Neural cell (in vitro differentiated cells): ENCODE results near the gene OGT. TPM values are rescaled to one million over a fixed set of nuclear protein-coding genes. Genes with fewer than 3 reads are reported as not detected.

ENCODE experiments used
- H2AFZ ChIP-seq: fragments of 200-600, 300-800 bp; sonication (generic), shearing (Covaris generic); 2 replicates; pipeline ENCODE4 v1.6.0; 2014; ENCODE audit warnings: low read depth, mild to moderate bottlenecking, antibody characterized with exemption, low read length, moderate library complexity
- H3F3A ChIP-seq: fragments of 200-600 bp; shearing (Covaris generic); 2 replicates; pipeline ENCODE4 v1.6.1; 2016; ENCODE audit warnings: mild to moderate bottlenecking, moderate library complexity, mixed read lengths, antibody characterized with exemption, low read length; ENCODE audit not compliant: insufficient read depth, poor library complexity, severe bottlenecking
- H3K27ac ChIP-seq: fragments of 200-600, 300-800 bp; sonication (generic), shearing (Covaris generic); 2 replicates; pipeline ENCODE4 v1.5.1; 2014; ENCODE audit warnings: mild to moderate bottlenecking, low read length, moderate library complexity
- H3K27me3 ChIP-seq: fragments of 300-800, 200-600 bp; sonication (generic), shearing (Covaris generic); 2 replicates; pipeline ENCODE4 v1.6.0; 2014; ENCODE audit warnings: mild to moderate bottlenecking, low read depth, low read length, moderate library complexity; ENCODE audit not compliant: insufficient read depth
- H3K36me3 ChIP-seq: fragments of 300-800, 200-600 bp; sonication (generic), shearing (Covaris generic); 2 replicates; pipeline ENCODE4 v1.5.1; 2014; ENCODE audit warnings: mild to moderate bottlenecking, antibody characterized with exemption, low read length, moderate library complexity; ENCODE audit not compliant: insufficient read depth
- H3K4me2 ChIP-seq: fragments of 300-800, 200-600 bp; sonication (generic), shearing (Covaris generic); 2 replicates; pipeline ENCODE4 v1.6.0; 2014; ENCODE audit warnings: mild to moderate bottlenecking, low read length
- H3K4me3 ChIP-seq: fragments of 300-800, 200-600 bp; sonication (generic), shearing (Covaris generic); 2 replicates; pipeline ENCODE4 v1.5.1; 2014; ENCODE audit warnings: mild to moderate bottlenecking, low read length, moderate library complexity
- H3K79me2 ChIP-seq: fragments of 200-600 bp; shearing (Covaris generic); replicated peaks from 2 replicates; pipeline ENCODE4 v1.6.0; 2014; ENCODE audit warnings: mild to moderate bottlenecking, low read length, moderate library complexity; ENCODE audit not compliant: insufficient read depth
- H3K9ac ChIP-seq: fragments of 300-800, 200-600 bp; sonication (generic), shearing (Covaris generic); 2 replicates; pipeline ENCODE4 v1.6.1; 2016; ENCODE audit warnings: mild to moderate bottlenecking, low read length, mixed read lengths
- H3K9me2 ChIP-seq: fragments of 200-600 bp; shearing (Covaris generic); 2 replicates; pipeline ENCODE4 v1.6.1; 2016; ENCODE audit warnings: mild to moderate bottlenecking, low read length, mixed read lengths; ENCODE audit not compliant: insufficient read depth
- H3K9me3 ChIP-seq: fragments of 200-600, 300-800 bp; sonication (generic), shearing (Covaris generic); 2 replicates; pipeline ENCODE4 v1.6.1; 2016; ENCODE audit warnings: mild to moderate bottlenecking, mixed run types, low read length, moderate library complexity, mixed read lengths
- H4K20me1 ChIP-seq: fragments of 200-600 bp; shearing (Covaris generic); 2 replicates; pipeline ENCODE4 v1.6.1; 2016; ENCODE audit warnings: mild to moderate bottlenecking, mixed run types; ENCODE audit not compliant: insufficient read depth
- CTCF ChIP-seq: fragments of 450-650 bp; IDR thresholded peaks from 2 replicates; pipeline ENCODE4 v1.5.1; 2014; ENCODE audit warnings: antibody characterized with exemption, mild to moderate bottlenecking, moderate library complexity; ENCODE audit not compliant: poor library complexity, severe bottlenecking
- EP300 ChIP-seq: fragments of 450-650 bp; conservative IDR thresholded peaks from 2 replicates; pipeline ENCODE4 v1.6.1; 2014; ENCODE audit warnings: antibody characterized with exemption, mild to moderate bottlenecking, moderate library complexity; ENCODE audit not compliant: poor library complexity, severe bottlenecking
- EZH2 ChIP-seq: fragments of 200-600, 300-800 bp; shearing (Covaris generic), sonication (generic); IDR thresholded peaks from 2 replicates; pipeline ENCODE4 v1.6.1; 2014; ENCODE audit warnings: antibody characterized with exemption, low read length, borderline replicate concordance, mild to moderate bottlenecking; ENCODE audit not compliant: insufficient read depth, poor library complexity, severe bottlenecking
- MXI1 ChIP-seq: fragments of 450-650 bp; conservative IDR thresholded peaks from 2 replicates; pipeline ENCODE4 v1.6.1; 2014; ENCODE audit warnings: antibody characterized with exemption, mild to moderate bottlenecking; ENCODE audit not compliant: poor library complexity, severe bottlenecking
- POLR2AphosphoS5 ChIP-seq: IDR thresholded peaks from 2 replicates; pipeline ENCODE4 v1.6.1; 2012
- REST ChIP-seq: IDR thresholded peaks from 2 replicates; pipeline ENCODE4 v1.6.1; 2012; ENCODE audit warnings: borderline replicate concordance
- SMC3 ChIP-seq: fragments of 450-650 bp; conservative IDR thresholded peaks from 2 replicates; pipeline ENCODE4 v1.6.1; 2014; ENCODE audit warnings: antibody characterized with exemption, mild to moderate bottlenecking, moderate library complexity; ENCODE audit not compliant: poor library complexity
- TAF1 ChIP-seq: IDR thresholded peaks from 2 replicates; pipeline ENCODE4 v1.6.1; 2012; ENCODE audit warnings: low read depth
- polyA plus RNA-seq: library from polyadenylated mRNA; depleted of rRNA; stranded (reverse); fragments of >200 nt; gene quantifications from 2 replicates; pipeline ENCODE4 v1.2.3, GENCODE V29; 2014

Gene OGT
- polyA plus RNA-seq, 1 donor from 2014 or later, result 340 TPM

GRCh38 chrX:71577682-71578081 is 44.8 kb downstream of the OGT start:
- H3K9me3 ChIP-seq, result no peaks in the 10 kb centered on the region
- no peak overlapping the region for H3K9ac ChIP-seq
- no peak overlapping the region for H3K27ac ChIP-seq
- no peak overlapping the region for H2AFZ ChIP-seq
- H3K27me3 ChIP-seq, result no peaks in the 10 kb centered on the region
- no peak overlapping the region for H3K4me2 ChIP-seq
- H3F3A ChIP-seq, result no peaks in the 10 kb centered on the region
- no peaks in the 10 kb centered on the region for H3K9me2 ChIP-seq
- TF ChIP-seq REST (no peak), EZH2 (no peak), SMC3 (no peak), POLR2AphosphoS5 (no peak), TAF1 (no peak), EP300 (no peak)
- H4K20me1 ChIP-seq, result no peaks in the 10 kb centered on the region
- no peaks in the 10 kb centered on the region for H3K79me2 ChIP-seq
- H3K36me3 ChIP-seq, result no peaks in the 10 kb centered on the region
- no peak overlapping the region for H3K4me3 ChIP-seq

- H3K4me2 ChIP-seq, result no peak within 1 kb of the TSS
- no peak within 1 kb of the TSS for H3K27ac ChIP-seq
- H3K9me3 ChIP-seq, result no peaks in the 10 kb centered on the region
- H3K36me3 ChIP-seq, result no peaks in the 10 kb centered on the region
- H3K9ac ChIP-seq, result no peak within 1 kb of the TSS
- no peaks in the 10 kb centered on the region for H3K79me2 ChIP-seq
- no peak within 1 kb of the TSS for H2AFZ ChIP-seq
- no peaks in the 10 kb centered on the region for H3K27me3 ChIP-seq
- H4K20me1 ChIP-seq, result no peaks in the 10 kb centered on the region
- no peak within 1 kb of the TSS for H3K4me3 ChIP-seq
- no peaks in the 10 kb centered on the region for H3K9me2 ChIP-seq
- no peak for TF ChIP-seq POLR2AphosphoS5
- TF ChIP-seq SMC3, result no peak
- TF ChIP-seq MXI1, result no peak
- TF ChIP-seq TAF1, result no peak
- TF ChIP-seq EP300, result no peak
- TF ChIP-seq CTCF, result no peak
- no peaks in the 10 kb centered on the region for H3F3A ChIP-seq
Observed at GRCh38 chrX:71578253-71579135, 45.6 kb downstream of the OGT start, which contains the start of gene GCNA. Gene GCNA (plus strand): TSS chrX:71578437. CDS start chrX:71580822, 2,385 bp downstream.
